ENCODE measurements around the gene SLC6A15.

Gene SLC6A15

DNA sequence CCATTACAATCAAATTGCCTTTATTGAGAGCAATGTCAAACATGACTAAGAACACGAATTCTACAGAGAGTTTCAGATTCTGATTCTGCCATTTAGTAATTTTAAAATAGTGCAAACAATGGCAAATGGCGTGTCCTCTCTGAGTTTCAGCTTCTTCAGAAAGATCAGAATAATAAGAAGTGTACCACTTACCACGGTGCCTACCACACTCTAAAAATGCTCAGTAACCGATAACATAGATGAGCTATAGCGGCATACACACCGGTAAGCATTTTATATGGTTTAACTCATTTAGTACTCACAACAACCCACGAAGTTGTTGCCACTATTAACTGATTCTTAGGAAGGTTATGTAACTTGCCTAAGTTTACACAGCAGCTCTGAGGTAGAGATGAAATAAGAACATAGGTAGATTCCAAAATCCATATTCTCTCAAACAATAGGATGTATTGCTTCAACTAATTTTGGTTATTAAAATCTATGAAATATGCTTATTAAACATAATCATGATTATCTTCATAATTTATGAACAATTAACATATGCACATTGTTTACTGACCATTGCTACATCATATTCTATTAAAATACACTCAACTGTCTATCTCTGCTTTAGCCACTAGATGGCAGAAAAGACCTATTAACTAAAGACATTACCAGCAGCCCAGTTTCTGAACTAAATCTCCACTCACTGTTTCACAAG lies 38.3 kb downstream of the SLC6A15 start:
- peak; percentile 21 for DNase-seq

- no peak for DNase-seq
Observed at GRCh38 chr12:84862186-84862585, 50.4 kb downstream of the SLC6A15 start.

GRCh38 chr12:84860718-84861117 lies 51.9 kb downstream of the SLC6A15 start:
- DNase-seq = no peak

DNA sequence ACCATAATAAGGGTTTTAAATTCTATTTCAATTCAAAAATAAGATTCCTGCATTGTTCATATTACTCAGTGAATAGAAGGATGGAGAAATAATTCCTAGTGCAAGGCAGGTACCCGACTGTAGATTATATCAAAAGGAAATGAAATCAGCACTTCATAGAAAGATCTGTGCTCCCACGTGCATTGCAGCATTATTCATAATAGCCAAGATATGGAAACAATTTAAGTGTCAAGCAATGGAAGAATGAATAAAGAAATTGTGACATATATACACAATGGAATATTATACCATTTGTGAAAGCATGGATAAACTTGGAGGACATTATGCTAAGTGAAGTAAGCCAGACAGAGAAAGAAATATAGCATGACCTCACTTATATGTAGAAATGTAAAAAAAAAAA lies 53.8 kb downstream of the SLC6A15 start:
- DNase-seq = no peak

- no peak for DNase-seq
Observed at GRCh38 chr12:84857525-84858208, 54.9 kb downstream of the SLC6A15 start.

DNA sequence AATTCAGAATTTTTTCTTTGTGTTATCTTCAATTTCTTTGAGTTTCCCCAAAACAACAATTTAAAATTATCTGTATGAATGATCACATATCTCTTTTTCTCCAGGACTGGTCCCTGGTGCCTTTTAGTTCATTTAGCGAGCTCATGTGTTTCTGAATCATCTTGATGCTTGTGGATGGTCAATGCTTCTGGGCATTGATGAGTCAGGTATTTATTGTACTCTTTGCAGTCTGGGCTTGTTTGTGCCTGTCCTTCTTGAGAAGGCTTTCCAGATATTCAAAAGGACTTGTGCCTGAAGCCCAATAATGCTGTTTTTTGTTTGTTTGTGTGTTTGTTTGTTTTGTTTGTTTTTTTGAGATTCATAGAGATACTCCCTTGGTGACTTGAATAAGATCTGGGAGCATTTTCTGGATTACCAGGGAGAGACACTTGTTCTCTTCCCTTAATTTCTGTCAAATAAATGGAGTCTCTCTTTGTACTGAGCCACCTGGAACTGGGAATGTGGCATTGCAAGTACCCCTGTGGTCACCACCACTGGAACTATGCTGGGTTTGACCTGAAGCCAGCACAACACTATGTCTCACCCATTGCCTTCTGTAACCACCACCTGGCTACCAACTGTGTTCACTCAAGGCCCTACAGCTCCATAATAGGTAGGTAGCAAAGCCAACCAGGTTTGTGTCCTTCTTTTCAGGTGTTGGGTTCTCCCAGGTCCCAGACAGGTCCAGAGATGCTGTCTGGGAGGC lies 56.3 kb downstream of the SLC6A15 start:
- no peak for DNase-seq

- DNase-seq = no peak
Observed at GRCh38 chr12:84843593-84844144, 68.9 kb downstream of the SLC6A15 start.

DNA sequence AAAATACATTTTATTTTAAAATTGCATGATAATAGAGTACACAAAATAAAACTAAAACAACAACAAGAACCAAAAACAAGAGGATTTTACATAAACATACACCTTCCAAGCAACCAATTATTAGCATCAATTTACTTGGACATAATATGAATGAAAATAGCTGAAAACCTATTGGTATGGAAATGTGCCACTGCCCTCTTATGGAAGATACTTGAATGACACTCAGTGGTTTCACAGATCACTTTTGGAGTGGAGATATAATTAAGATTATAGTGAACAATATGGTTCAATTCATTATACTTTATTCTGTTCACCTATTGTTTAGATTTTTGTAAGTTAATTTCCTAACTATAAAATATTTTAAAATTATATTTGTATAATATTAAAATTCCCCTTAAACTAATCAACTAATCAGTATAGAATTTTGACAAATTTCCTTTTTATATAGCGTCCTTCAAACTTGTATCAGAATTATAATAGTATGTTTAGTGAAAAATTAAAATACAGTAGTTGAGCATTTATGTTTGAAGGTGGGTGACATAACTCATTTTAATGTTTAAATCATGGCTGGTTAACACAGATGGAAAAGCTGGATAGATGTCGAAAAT lies 70.1 kb downstream of the SLC6A15 start:
- peak; percentile 46 for DNase-seq

- DNase-seq = no peak
Observed at GRCh38 chr12:84841591-84841990, 71.0 kb downstream of the SLC6A15 start.

DNA sequence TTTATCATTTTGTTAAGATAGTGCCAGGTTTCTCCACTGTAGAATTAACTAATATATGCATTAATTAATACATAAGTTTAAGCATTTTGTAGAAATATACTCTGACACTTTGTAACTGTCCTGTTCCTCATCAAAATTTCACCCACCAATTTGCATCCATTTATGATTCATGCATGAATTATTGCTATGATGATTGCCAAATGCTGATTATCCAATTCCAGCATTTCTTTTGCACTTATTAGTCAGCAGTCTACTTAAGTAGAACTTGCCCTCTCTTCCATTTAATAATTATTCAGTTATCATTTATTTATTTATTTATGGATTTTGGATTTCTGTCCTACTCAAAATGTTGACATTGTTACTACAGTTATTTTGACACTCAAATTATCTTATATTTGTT lies 72.2 kb downstream of the SLC6A15 start:
- no peak for DNase-seq

DNA sequence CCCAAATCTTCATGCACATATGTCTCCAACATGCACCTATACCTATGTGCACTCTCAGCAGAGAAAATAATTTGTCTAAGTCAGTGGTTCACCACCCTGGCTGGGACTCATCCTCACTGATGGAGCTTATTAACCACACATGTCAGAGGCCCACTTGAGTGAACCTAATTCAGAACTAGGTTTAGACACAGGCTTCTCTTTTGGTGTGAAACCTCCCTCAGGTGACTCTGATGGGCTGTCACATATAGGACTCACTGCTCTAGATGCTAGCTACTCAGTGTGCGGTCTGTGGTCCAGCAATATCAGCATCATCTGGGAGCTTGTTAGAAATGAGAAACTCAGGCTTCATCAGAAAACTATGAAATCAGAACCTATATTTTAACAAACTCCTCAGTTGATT lies 85.7 kb downstream of the SLC6A15 start:
- DNase-seq = no peak

DNA sequence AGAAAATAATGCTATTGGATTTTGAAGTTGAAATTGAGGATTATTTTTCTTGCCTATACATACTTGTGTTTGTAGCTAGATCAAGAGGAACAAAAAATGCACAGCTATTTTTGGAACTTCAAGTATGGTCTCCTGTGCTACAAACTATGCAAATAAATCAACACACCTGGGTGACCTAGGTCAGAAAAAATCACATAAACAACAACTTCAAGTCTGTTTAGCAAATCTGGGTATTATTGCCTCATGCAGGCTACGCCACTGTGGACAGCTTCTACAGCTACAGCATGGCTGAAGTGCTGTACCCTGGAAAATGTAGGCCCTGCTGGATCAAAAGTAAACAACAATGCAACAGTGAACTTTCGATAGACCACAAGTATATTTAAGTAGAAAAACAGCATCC lies 87.5 kb downstream of the SLC6A15 start:
- DNase-seq = no peak

- DNase-seq = no peak
Observed at GRCh38 chr12:84822525-84822924, 90.1 kb downstream of the SLC6A15 start.

DNA sequence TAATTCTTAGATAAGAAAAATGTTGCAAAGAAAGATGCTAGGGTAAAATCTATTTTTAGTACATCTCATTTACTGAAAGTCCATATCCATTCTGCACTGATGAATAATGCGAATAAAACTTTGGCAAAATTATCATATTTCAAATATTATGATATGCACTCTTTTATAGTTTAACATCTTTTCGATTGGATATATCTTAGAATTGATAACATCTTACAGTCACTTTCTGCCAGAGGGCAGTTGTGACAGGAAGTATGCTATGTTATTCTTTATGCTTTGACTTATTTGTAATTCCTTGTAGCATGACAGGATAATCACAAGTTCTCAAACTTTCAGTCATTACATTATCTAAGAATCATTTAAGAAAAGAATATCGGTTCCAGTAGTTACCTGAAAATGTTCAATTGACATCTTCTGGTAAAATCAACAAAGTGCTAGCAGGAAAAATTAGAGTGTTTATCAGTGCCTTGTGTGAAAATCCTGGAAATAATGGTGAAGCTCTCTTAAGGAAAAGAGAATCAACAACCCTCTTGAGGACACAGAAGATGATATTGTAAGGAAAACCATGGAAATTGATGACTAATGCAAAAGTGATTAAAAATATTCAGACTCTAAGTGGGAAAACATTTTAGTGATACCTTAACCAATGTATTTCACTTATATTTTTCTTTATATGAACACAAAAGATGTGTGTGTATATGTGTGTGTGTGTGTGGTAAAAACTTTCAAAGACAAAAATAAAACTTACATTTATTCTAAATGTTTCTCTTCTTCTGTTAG lies 95.5 kb downstream of the SLC6A15 start:
- DNase-seq = no peak

DNA sequence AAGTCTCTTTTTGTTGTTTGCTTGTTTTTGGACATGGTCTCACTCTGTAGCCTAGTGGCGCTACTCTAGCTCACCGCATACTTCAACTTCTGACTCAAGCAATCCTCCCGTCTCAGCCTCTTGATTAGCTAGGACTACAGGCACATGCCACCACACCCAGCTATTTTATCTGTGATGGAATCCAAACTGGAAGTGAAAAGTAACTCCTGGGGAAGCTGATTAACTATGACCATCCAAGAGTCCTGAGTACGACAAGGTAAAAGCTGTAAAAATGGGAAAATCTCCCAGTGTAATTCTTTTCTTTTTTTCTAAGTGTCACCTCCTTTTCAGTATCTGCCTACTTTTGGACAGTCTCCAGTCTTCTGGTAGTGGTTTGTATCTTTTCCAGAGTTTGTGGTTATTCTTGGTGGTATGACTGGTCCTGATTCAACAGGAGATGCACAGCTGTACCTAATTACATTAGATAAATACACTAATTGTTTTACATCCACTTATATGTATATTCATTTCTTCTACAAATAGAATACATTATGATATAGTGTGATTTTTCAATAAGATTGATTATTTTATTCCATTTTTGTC lies 97.8 kb downstream of the SLC6A15 start:
- DNase-seq = no peak

- no peak for DNase-seq
Observed at GRCh38 chr12:84813780-84814663, 98.6 kb downstream of the SLC6A15 start.

GRCh38 chr12:84811291-84811690 lies 101.3 kb downstream of the SLC6A15 start:
- no peak for DNase-seq

GRCh38 chr12:84810611-84811010 lies 102.0 kb downstream of the SLC6A15 start:
- no peak for DNase-seq

Measured in NCI-H1436 treated with DMSO at 0.1 percent for 48 hours (cell line).